Fibroblast of pulmonary artery (primary cell): ENCODE data around the gene MAGI3.

Experiments used
- DNase-seq: peaks from one replicate; pipeline ENCODE4 v3.0.0-alpha.2; 2010; ENCODE audit warnings: low read depth
- H3K4me3 ChIP-seq: replicated peaks from 2 replicates; pipeline ENCODE4 v1.5.1; 2011; ENCODE audit warnings: low read depth, mild to moderate bottlenecking, control low read depth, low read length, moderate library complexity
- CTCF ChIP-seq: IDR thresholded peaks from 2 replicates; pipeline ENCODE4 v1.5.1; 2011; ENCODE audit warnings: mild to moderate bottlenecking, control low read depth, low read length, inconsistent platforms; ENCODE audit errors: missing control alignments

Gene MAGI3

GRCh38 chr1:113373644-113374043, 16.7 kb upstream of the MAGI3 start:
- no peak for DNase-seq
- no peak for TF ChIP-seq CTCF

GRCh38 chr1:113375878-113376277, 14.4 kb upstream of the MAGI3 start:
- H3K4me3 ChIP-seq, result no peak overlapping the region
- TF ChIP-seq CTCF, result no peak
- no peak for DNase-seq

More at GRCh38 chr1:113373644-113374043, 16.7 kb upstream of the MAGI3 start:
- H3K4me3 ChIP-seq, result no peak overlapping the region

GRCh38 chr1:113380075-113380474, 10.2 kb upstream of the MAGI3 start:
- TF ChIP-seq CTCF, result no peak
- no peak overlapping the region for H3K4me3 ChIP-seq
- DNase-seq, result no peak

DNA sequence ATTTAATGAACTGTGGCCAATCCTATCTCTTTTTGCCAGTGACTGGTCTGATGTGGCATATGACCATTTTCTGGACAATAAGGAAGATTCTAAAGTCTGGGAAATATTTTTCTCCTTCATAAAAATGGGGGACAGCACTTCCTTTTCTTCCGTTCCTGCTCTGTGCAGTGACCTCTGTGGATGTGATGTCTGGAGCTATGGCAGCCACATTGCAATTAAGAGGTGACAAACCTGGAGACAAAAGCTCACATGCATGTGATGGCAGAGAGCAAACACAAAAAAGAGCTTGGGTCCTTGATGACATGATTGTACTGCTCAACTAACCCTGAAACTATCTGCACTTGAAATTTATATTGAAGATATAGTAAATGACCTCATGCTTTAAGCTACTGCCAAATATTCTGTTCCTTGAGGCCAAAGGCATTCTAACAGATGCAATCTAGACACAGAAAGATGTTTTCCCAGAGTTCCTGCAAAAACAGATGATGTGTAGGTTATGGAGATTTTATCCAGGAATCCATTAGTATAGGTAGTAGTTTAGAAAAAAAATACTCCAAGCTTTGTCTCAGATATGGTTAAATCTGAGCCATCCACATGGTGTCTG, 2.2 kb upstream of the MAGI3 start:
- H3K4me3 ChIP-seq, result no peak overlapping the region
- no peak for DNase-seq
- TF ChIP-seq CTCF, result no peak

DNA sequence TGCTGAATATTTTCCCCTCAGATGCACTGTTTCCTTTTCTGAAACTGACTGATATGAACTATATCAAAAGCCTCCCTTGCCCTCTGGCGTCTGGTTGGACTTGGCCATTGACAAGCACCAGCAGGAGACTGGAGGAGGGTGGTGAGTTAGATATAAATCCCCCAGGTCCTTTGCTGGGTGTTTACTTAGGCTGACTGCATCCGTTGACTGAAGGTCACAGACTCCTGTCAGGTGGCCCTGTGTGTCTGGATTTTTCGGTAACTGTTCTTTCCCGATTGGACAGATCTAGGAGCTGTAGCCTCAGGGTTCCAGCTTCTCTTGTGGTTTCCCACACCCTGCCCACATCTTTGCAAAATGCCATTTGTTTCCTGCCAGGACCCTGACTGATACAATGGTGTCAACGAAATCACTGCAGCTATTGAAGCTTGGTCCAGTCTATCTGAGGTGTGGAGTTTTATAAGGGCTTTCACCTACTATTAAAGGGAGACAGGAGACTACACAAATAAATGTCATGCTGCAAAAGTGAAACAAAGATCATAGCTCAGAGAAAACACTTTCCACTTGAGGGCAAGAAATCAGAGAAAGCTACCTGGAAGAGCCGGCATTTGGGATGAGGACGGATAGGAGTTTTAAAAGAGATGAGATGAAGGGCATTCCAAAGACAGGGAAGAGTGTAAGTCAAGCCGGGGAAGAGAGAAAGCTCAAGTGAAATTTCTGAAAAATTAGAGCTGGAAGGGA, 1.5 kb upstream of the MAGI3 start:
- peak overlapping the region; percentile 74 for H3K4me3 ChIP-seq
- no peak for TF ChIP-seq CTCF
- no peak for DNase-seq

- peak overlapping the region; percentile 74 for H3K4me3 ChIP-seq
- no peak for DNase-seq
- no peak for TF ChIP-seq CTCF
These were observed 859 bp upstream of the MAGI3 start for GRCh38 chr1:113389359-113389952.
